ENCODE measurements around the gene ARHGEF16. TPM values are rescaled to one million over a fixed set of nuclear protein-coding genes. Genes with fewer than 3 reads are reported as not detected.

ARHGEF16 gene
- 14.0 TPM for polyA plus RNA-seq (2013, experiment 1 of 2)
- polyA plus RNA-seq (2013, experiment 2 of 2): 11.0 TPM

GRCh38 chr1:3453891-3454810, at the start of gene ARHGEF16:
TSS of gene ARHGEF16 (plus strand) at chr1:3454665. CDS start at chr1:3463085, 8,420 bp downstream.
- WGBS: 5% methylated on average over 84 of the region's 84 CpGs
- Histone ChIP-seq H3K27ac (ENCODE audit: low read depth, low read length) (peak within 1 kb of the TSS; percentile 99), H3K4me3 (ENCODE audit: low read length) (peak within 1 kb of the TSS; percentile 75)

GRCh38 chr1:3404801-3405200, 49.7 kb upstream of the ARHGEF16 start:
- no peak overlapping the region for H3K9ac ChIP-seq (ENCODE audit: low read depth, low read length)
- H3K4me3 ChIP-seq (ENCODE audit: low read length): no peak overlapping the region
- H3K9me3 ChIP-seq (ENCODE audit: insufficient read depth, low read depth, low read length): no peaks in the 10 kb centered on the region
- no peak overlapping the region for H3K27ac ChIP-seq (ENCODE audit: low read depth, low read length)
- no peaks in the 10 kb centered on the region for H3K27me3 ChIP-seq (ENCODE audit: insufficient read depth, low read length)
- 94% methylated on average over 27 of the region's 27 CpGs for WGBS
- no peaks in the 10 kb centered on the region for H3K4me1 ChIP-seq (ENCODE audit: insufficient read depth, low read length)
- H3K36me3 ChIP-seq (ENCODE audit: insufficient read depth, low read length): no peaks in the 10 kb centered on the region

More at GRCh38 chr1:3453891-3454810, at the start of gene ARHGEF16:
- Histone ChIP-seq H3K4me1 (ENCODE audit: insufficient read depth, low read length) (peaks cover 6% of the 10 kb centered on the region), H3K27me3 (ENCODE audit: insufficient read depth, low read length) (no peaks in the 10 kb centered on the region), H3K9ac (ENCODE audit: low read depth, low read length) (peak within 1 kb of the TSS; percentile 82), H3K9me3 (ENCODE audit: insufficient read depth, low read depth, low read length) (no peaks in the 10 kb centered on the region), H3K36me3 (ENCODE audit: insufficient read depth, low read length) (peaks cover 5% of the 10 kb centered on the region)

GRCh38 chr1:3405491-3405890, 49.0 kb upstream of the ARHGEF16 start:
- H3K9me3 ChIP-seq (ENCODE audit: insufficient read depth, low read depth, low read length): no peaks in the 10 kb centered on the region
- H3K27me3 ChIP-seq (ENCODE audit: insufficient read depth, low read length): no peaks in the 10 kb centered on the region
- no peak overlapping the region for H3K9ac ChIP-seq (ENCODE audit: low read depth, low read length)
- WGBS: 95% methylated on average over 28 of the region's 30 CpGs
- no peak overlapping the region for H3K27ac ChIP-seq (ENCODE audit: low read depth, low read length)
- no peak overlapping the region for H3K4me3 ChIP-seq (ENCODE audit: low read length)
- H3K4me1 ChIP-seq (ENCODE audit: insufficient read depth, low read length): no peaks in the 10 kb centered on the region
- no peaks in the 10 kb centered on the region for H3K36me3 ChIP-seq (ENCODE audit: insufficient read depth, low read length)

- H3K27ac ChIP-seq (ENCODE audit: low read depth, low read length): no peak overlapping the region
- H3K9me3 ChIP-seq (ENCODE audit: insufficient read depth, low read depth, low read length): no peaks in the 10 kb centered on the region
- WGBS: 92% methylated on average over 17 of the region's 17 CpGs
- no peak overlapping the region for H3K9ac ChIP-seq (ENCODE audit: low read depth, low read length)
- H3K27me3 ChIP-seq (ENCODE audit: insufficient read depth, low read length): no peaks in the 10 kb centered on the region
- H3K36me3 ChIP-seq (ENCODE audit: insufficient read depth, low read length): no peaks in the 10 kb centered on the region
- no peak overlapping the region for H3K4me3 ChIP-seq (ENCODE audit: low read length)
- H3K4me1 ChIP-seq (ENCODE audit: insufficient read depth, low read length): no peaks in the 10 kb centered on the region
These were observed 48.2 kb upstream of the ARHGEF16 start for GRCh38 chr1:3405974-3406867.

GRCh38 chr1:3407021-3407420, 47.4 kb upstream of the ARHGEF16 start:
- no peaks in the 10 kb centered on the region for H3K4me1 ChIP-seq (ENCODE audit: insufficient read depth, low read length)
- no peaks in the 10 kb centered on the region for H3K27me3 ChIP-seq (ENCODE audit: insufficient read depth, low read length)
- 92% methylated on average over 12 of the region's 12 CpGs for WGBS
- H3K27ac ChIP-seq (ENCODE audit: low read depth, low read length): no peak overlapping the region
- H3K36me3 ChIP-seq (ENCODE audit: insufficient read depth, low read length): no peaks in the 10 kb centered on the region
- no peaks in the 10 kb centered on the region for H3K9me3 ChIP-seq (ENCODE audit: insufficient read depth, low read depth, low read length)
- no peak overlapping the region for H3K4me3 ChIP-seq (ENCODE audit: low read length)
- H3K9ac ChIP-seq (ENCODE audit: low read depth, low read length): no peak overlapping the region

GRCh38 chr1:3408751-3409266, 45.7 kb upstream of the ARHGEF16 start:
- no peak overlapping the region for H3K27ac ChIP-seq (ENCODE audit: low read depth, low read length)
- WGBS: 96% methylated on average over 36 of the region's 36 CpGs
- no peaks in the 10 kb centered on the region for H3K36me3 ChIP-seq (ENCODE audit: insufficient read depth, low read length)
- H3K9me3 ChIP-seq (ENCODE audit: insufficient read depth, low read depth, low read length): no peaks in the 10 kb centered on the region
- no peak overlapping the region for H3K9ac ChIP-seq (ENCODE audit: low read depth, low read length)
- no peak overlapping the region for H3K4me3 ChIP-seq (ENCODE audit: low read length)
- no peaks in the 10 kb centered on the region for H3K4me1 ChIP-seq (ENCODE audit: insufficient read depth, low read length)
- H3K27me3 ChIP-seq (ENCODE audit: insufficient read depth, low read length): no peaks in the 10 kb centered on the region

GRCh38 chr1:3409366-3410141, 44.9 kb upstream of the ARHGEF16 start:
- WGBS: 95% methylated on average over 19 of the region's 19 CpGs
- H3K27me3 ChIP-seq (ENCODE audit: insufficient read depth, low read length): no peaks in the 10 kb centered on the region
- no peak overlapping the region for H3K4me3 ChIP-seq (ENCODE audit: low read length)
- no peaks in the 10 kb centered on the region for H3K36me3 ChIP-seq (ENCODE audit: insufficient read depth, low read length)
- H3K27ac ChIP-seq (ENCODE audit: low read depth, low read length): no peak overlapping the region
- H3K9ac ChIP-seq (ENCODE audit: low read depth, low read length): no peak overlapping the region
- H3K9me3 ChIP-seq (ENCODE audit: insufficient read depth, low read depth, low read length): no peaks in the 10 kb centered on the region
- no peaks in the 10 kb centered on the region for H3K4me1 ChIP-seq (ENCODE audit: insufficient read depth, low read length)

- Histone ChIP-seq H3K27ac (ENCODE audit: low read depth, low read length) (no peak overlapping the region), H3K36me3 (ENCODE audit: insufficient read depth, low read length) (no peaks in the 10 kb centered on the region), H3K9ac (ENCODE audit: low read depth, low read length) (no peak overlapping the region), H3K27me3 (ENCODE audit: insufficient read depth, low read length) (no peaks in the 10 kb centered on the region), H3K9me3 (ENCODE audit: insufficient read depth, low read depth, low read length) (no peaks in the 10 kb centered on the region), H3K4me3 (ENCODE audit: low read length) (no peak overlapping the region), H3K4me1 (ENCODE audit: insufficient read depth, low read length) (no peaks in the 10 kb centered on the region)
- 85% methylated on average over 21 of the region's 21 CpGs for WGBS
These were observed 44.1 kb upstream of the ARHGEF16 start for GRCh38 chr1:3410142-3410925.

GRCh38 chr1:3411806-3412205, 42.7 kb upstream of the ARHGEF16 start:
- Histone ChIP-seq H3K36me3 (ENCODE audit: insufficient read depth, low read length) (no peaks in the 10 kb centered on the region), H3K27me3 (ENCODE audit: insufficient read depth, low read length) (no peaks in the 10 kb centered on the region)
- 92% methylated on average over 30 of the region's 30 CpGs for whole genome bisulfite sequencing

GRCh38 chr1:3412376-3412775, 42.1 kb upstream of the ARHGEF16 start:
- Histone ChIP-seq H3K36me3 (ENCODE audit: insufficient read depth, low read length) (no peaks in the 10 kb centered on the region), H3K27ac (ENCODE audit: low read depth, low read length) (no peak overlapping the region), H3K9me3 (ENCODE audit: insufficient read depth, low read depth, low read length) (peaks cover 11% of the 10 kb centered on the region; the same call in 1 of the 2 replicates), H3K4me1 (ENCODE audit: insufficient read depth, low read length) (no peaks in the 10 kb centered on the region), H3K27me3 (ENCODE audit: insufficient read depth, low read length) (no peaks in the 10 kb centered on the region), H3K9ac (ENCODE audit: low read depth, low read length) (no peak overlapping the region), H3K4me3 (ENCODE audit: low read length) (no peak overlapping the region)
- WGBS: 94% methylated on average over 33 of the region's 33 CpGs

More at GRCh38 chr1:3411806-3412205, 42.7 kb upstream of the ARHGEF16 start:
- Histone ChIP-seq H3K4me1 (ENCODE audit: insufficient read depth, low read length) (no peaks in the 10 kb centered on the region), H3K4me3 (ENCODE audit: low read length) (no peak overlapping the region), H3K9ac (ENCODE audit: low read depth, low read length) (no peak overlapping the region), H3K9me3 (ENCODE audit: insufficient read depth, low read depth, low read length) (0 out of 2 replicates have a peak, but pooled peaks cover 5% of the 10 kb centered on the region), H3K27ac (ENCODE audit: low read depth, low read length) (no peak overlapping the region)

Measured in HUES64 (cell line).